ENCODE results near the gene RPS24. TPM values are rescaled to one million over a fixed set of nuclear protein-coding genes. Genes with fewer than 3 reads are reported as not detected.

Gene RPS24
- total and polyA plus RNA-seq, 2 of the 13 experiments (the other 11 are each of a cell fraction or from before 2014, with no cell fraction given) = 2,690 to 3,319 TPM

GRCh38 chr10:77989081-77989724 is 44.5 kb upstream of the RPS24 start (continued):
- TF ChIP-seq, protein P1, sequence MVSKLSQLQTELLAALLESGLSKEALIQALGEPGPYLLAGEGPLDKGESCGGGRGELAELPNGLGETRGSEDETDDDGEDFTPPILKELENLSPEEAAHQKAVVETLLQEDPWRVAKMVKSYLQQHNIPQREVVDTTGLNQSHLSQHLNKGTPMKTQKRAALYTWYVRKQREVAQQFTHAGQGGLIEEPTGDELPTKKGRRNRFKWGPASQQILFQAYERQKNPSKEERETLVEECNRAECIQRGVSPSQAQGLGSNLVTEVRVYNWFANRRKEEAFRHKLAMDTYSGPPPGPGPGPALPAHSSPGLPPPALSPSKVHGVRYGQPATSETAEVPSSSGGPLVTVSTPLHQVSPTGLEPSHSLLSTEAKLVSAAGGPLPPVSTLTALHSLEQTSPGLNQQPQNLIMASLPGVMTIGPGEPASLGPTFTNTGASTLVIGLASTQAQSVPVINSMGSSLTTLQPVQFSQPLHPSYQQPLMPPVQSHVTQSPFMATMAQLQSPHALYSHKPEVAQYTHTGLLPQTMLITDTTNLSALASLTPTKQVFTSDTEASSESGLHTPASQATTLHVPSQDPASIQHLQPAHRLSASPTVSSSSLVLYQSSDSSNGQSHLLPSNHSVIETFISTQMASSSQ (IDR thresholded peaks at IDR 0.05; ENCODE audit: low read depth) = no peak
- TF ChIP-seq, protein P1 (CRISPR knock-in tag; IDR thresholded peaks at IDR 0.05; ENCODE audit: borderline replicate concordance) = no peak
- TF ChIP-seq ZNF598 (CRISPR knock-in tag; IDR thresholded peaks at IDR 0.05; ENCODE audit: borderline replicate concordance) = peak; percentile 77; the same call in 1 of the 2 replicates
- TF ChIP-seq ATF1 (CRISPR knock-in tag; IDR thresholded peaks at IDR 0.05) = no peak
- TF ChIP-seq HOXA3 (CRISPR knock-in tag; IDR thresholded peaks at IDR 0.05) = peak; percentile 76
- no peak for TF ChIP-seq TRIM24 (CRISPR knock-in tag; IDR thresholded peaks at IDR 0.05)
- TF ChIP-seq ZNF713 (CRISPR knock-in tag; IDR thresholded peaks at IDR 0.05) = peak; percentile 92; the same call in 1 of the 2 replicates
- TF ChIP-seq ZNF224 (CRISPR knock-in tag; IDR thresholded peaks at IDR 0.05) = no peak
- no peak for TF ChIP-seq ZNF879 (CRISPR knock-in tag; IDR thresholded peaks at IDR 0.05)
- peak; percentile 66; the same call in 1 of the 2 replicates for TF ChIP-seq TGIF2 (CRISPR knock-in tag; IDR thresholded peaks at IDR 0.05)
- no peak for TF ChIP-seq ARID2 (CRISPR knock-in tag; IDR thresholded peaks at IDR 0.05; ENCODE audit: borderline replicate concordance)
- no peak for TF ChIP-seq WIZ (CRISPR knock-in tag; IDR thresholded peaks at IDR 0.05)
- no peak for TF ChIP-seq RNF2 (conservative IDR thresholded peaks at IDR 0.05; ENCODE audit: low read depth)
- no peak for TF ChIP-seq ZNF543 (CRISPR knock-in tag; IDR thresholded peaks at IDR 0.05)
- TF ChIP-seq REXO4 (CRISPR knock-in tag; IDR thresholded peaks at IDR 0.05; ENCODE audit: borderline replicate concordance) = no peak
- no peak for TF ChIP-seq ZFP36L2 (CRISPR knock-in tag; IDR thresholded peaks at IDR 0.05)
- TF ChIP-seq RFX1 (IDR thresholded peaks at IDR 0.05) = no peak
- TF ChIP-seq RORA (CRISPR knock-in tag; IDR thresholded peaks at IDR 0.05) = no peak
- TF ChIP-seq CEBPZ (IDR thresholded peaks at IDR 0.05; ENCODE audit: low read length) = no peak
- TF ChIP-seq SRSF1 (optimal IDR thresholded peaks at IDR 0.05; ENCODE audit: low read depth, low read length) = no peak
- TF ChIP-seq ZNF251 (CRISPR knock-in tag; IDR thresholded peaks at IDR 0.05) = no peak
- TF ChIP-seq POLR2A (IDR thresholded peaks at IDR 0.05; ENCODE audit: insufficient read depth in 1 of 2, low read depth in 2 of 2, low read length in 2 of 2) = peak in 1 of 2 experiments; percentile 31; a peak in 1 of 4 replicates
- no peak for TF ChIP-seq ZNF180 (CRISPR knock-in tag; IDR thresholded peaks at IDR 0.05; ENCODE audit: borderline replicate concordance, low read depth)
- peak; percentile 87; the same call in 1 of the 2 replicates for TF ChIP-seq ZBTB20 (CRISPR knock-in tag; IDR thresholded peaks at IDR 0.05; ENCODE audit: borderline replicate concordance, low read depth)

All from HepG2 (cell line).